Heart left ventricle (tissue), 16 donors: Measurements from ENCODE around the gene GRM7. TPM values are rescaled to one million over a fixed set of nuclear protein-coding genes. Genes with fewer than 3 reads are reported as not detected.

Experiments used
- ATAC-seq, 4 donors: fragments of 200-7000 bp; cut with Tn5 transposase; one replicate each; pipeline ENCODE4 v1.9.1; 2020 to 2022; ENCODE audit warnings: moderate library complexity in 4 of 4, mild to moderate bottlenecking in 3 of 4, moderate number of reproducible peaks in 1 of 4
- DNase-seq, 5 donors: peaks; one replicate each; pipeline ENCODE4 v3.0.0-alpha.2; 2020
- H3K27ac ChIP-seq, 12 donors: fragments of 200-600 bp; sonication (generic) in 4 of 12; one replicate each; pipeline versions ENCODE4 v1.5.0 to v1.8.0; 2016 to 2022; ENCODE audit warnings: mild to moderate bottlenecking in 2 of 12
- H3K27me3 ChIP-seq, 9 donors: fragments of 200-600 bp; sonication (generic) in 2 of 9; one replicate each; pipeline versions ENCODE4 v1.5.1 to v1.8.0; 2016 to 2022; ENCODE audit warnings: mild to moderate bottlenecking in 3 of 9
- H3K36me3 ChIP-seq, 9 donors: fragments of 200-600 bp; sonication (generic) in 2 of 9; one replicate each; pipeline versions ENCODE4 v1.5.0 to v1.8.0; 2018 to 2022; ENCODE audit warnings: mild to moderate bottlenecking in 2 of 9
- H3K4me1 ChIP-seq, 12 donors: fragments of 200-600 bp; sonication (generic) in 4 of 12; one replicate each; pipeline versions ENCODE4 v1.5.0 to v1.8.0; 2016 to 2022; ENCODE audit warnings: mild to moderate bottlenecking in 3 of 12
- H3K4me3 ChIP-seq, 12 donors: fragments of 200-600 bp; sonication (generic) in 4 of 12; one replicate each; pipeline versions ENCODE4 v1.5.0 to v1.8.0; 2017 to 2022; ENCODE audit warnings: mild to moderate bottlenecking in 9 of 12, moderate library complexity in 4 of 12
- H3K9me3 ChIP-seq, 12 donors: fragments of 200-600 bp; sonication (generic) in 4 of 12; one replicate each; pipeline versions ENCODE4 v1.5.0 to v1.8.0; 2016 to 2022; ENCODE audit warnings: mild to moderate bottlenecking in 1 of 12
- CTCF ChIP-seq, 12 donors: fragments of 200-600 bp; sonication (generic) in 4 of 12; IDR thresholded peaks; one replicate each; pipeline versions ENCODE4 v1.5.0 to v1.8.0; 2018 to 2022; ENCODE audit warnings: antibody characterized with exemption in 12 of 12, mild to moderate bottlenecking in 5 of 12
- POLR2A ChIP-seq, 2 donors: fragments of 450-650 bp; IDR thresholded peaks; one replicate each; pipeline ENCODE4 v1.6.1; 2017; ENCODE audit warnings: antibody characterized with exemption in 2 of 2, mild to moderate bottlenecking in 2 of 2, moderate library complexity in 2 of 2
- WGBS, 4 donors: extraction: QIAGEN DNeasy Blood & Tissue Kit in 2 of 4; methylation state at CpG; one replicate each; pipeline versions ENCODE4 v1.1.5 to v1.1.7; 2013 to 2018; 5-methylcytosine and 5-hydroxymethylcytosine counted together
- intact Hi-C, 10 donors: fragments of 100-400 bp; cut with DNase I; formaldehyde crosslinking; loops; one replicate each; pipeline versions ENCODE4 v1.11.1 to v1.14.2; 2022
- polyA plus RNA-seq, 2 donors: library from polyadenylated mRNA; stranded (reverse); fragments of 200-250 nt; gene quantifications; one replicate each; pipeline ENCODE4 v1.2.3, GENCODE V29; 2013
- total RNA-seq, 9 donors: library from RNA; depleted of rRNA in 2 of 9; stranded (reverse); fragments of >200 nt in 2 of 9; fragmentation: NEBNext Ultra II Directional in 3 of 9; extraction: Animal tissue kit (Norgen Biotek cat#: 25700) in 3 of 9; gene quantifications; one replicate each; pipeline versions ENCODE4 v1.1.0 to v1.2.4, GENCODE V29; 2016 to 2023
- donor health status: ischemic (EF 13 %, LVEDD 7.1; RV severe dilation, severe dysfunction).
- donor health status: healthy with polysubstance abuse.
- donor health status: DM: no; HTN: yes; CAD: no.
- donor health status: DM: no; HTN: no; CAD: no.
- donor health status: ischemic (EF 25% LVEDD 6.9; RV normal size, moderate dysfunction).
- donor health status: ischemic (EF 25% LVEDD 5.7; RV mildly dilated, moderate dysfunction).
- donor health status: healthy.
- donor health status: DM: yes; HTN: yes; CAD: no.
- donor health status: ischemic (EF 35%, LVEDD 5.7; RV mildly dilated, moderate dysfunction).
- donor health status: nonischemic (EF 11% LVEDD 7.7; RV severe dilation, severe dysfunction).
- donor health status: DM: yes; HTN: yes; CAD: no.
- donor health status: PGD.
- donor health status: ischemic (EF 29% LVEDD 5.4; RV normal size, mild dysfunction).
- donor health status: nonischemic (EF 23%, LVEDD 6.1; RV moderate dilation, normal function).

Gene GRM7
- total and polyA plus RNA-seq, 11 donors = not detected

GRCh38 chr3:7700539-7700938 lies 839.6 kb downstream of the GRM7 start:
- intact Hi-C loops = no loop called here
- Histone ChIP-seq H3K36me3 (no peaks in the 10 kb centered on the region), H3K27me3 (no peaks in the 10 kb centered on the region), H3K4me1 (no peaks in the 10 kb centered on the region), H3K9me3 (no peaks in the 10 kb centered on the region), H3K27ac (no peak overlapping the region), H3K4me3 (no peak overlapping the region)
- ATAC-seq (no peak), DNase-seq (no peak)
- TF ChIP-seq CTCF (IDR thresholded peaks at IDR 0.05) (no peak), POLR2A (IDR thresholded peaks at IDR 0.05) (no peak)
- WGBS, 4 donors = 79 to 87% (median 82%) methylated on average over 2 of the region's 2 CpGs

GRCh38 chr3:7700977-7701376 lies 840.1 kb downstream of the GRM7 start:
- no peak for TF ChIP-seq CTCF (IDR thresholded peaks at IDR 0.05)
- TF ChIP-seq POLR2A (IDR thresholded peaks at IDR 0.05) = no peak
- Histone ChIP-seq H3K27me3 (no peaks in the 10 kb centered on the region), H3K27ac (no peak overlapping the region), H3K9me3 (no peaks in the 10 kb centered on the region), H3K36me3 (no peaks in the 10 kb centered on the region), H3K4me1 (no peaks in the 10 kb centered on the region), H3K4me3 (no peak overlapping the region)
- ATAC-seq (no peak), DNase-seq (no peak)
- WGBS, 4 donors = 78 to 88% (median 82%) methylated on average over 6 of the region's 6 CpGs
- intact Hi-C loops = no loop called here

- ATAC-seq (no peak), DNase-seq (no peak)
- H3K4me1 ChIP-seq = no peaks in the 10 kb centered on the region
- WGBS, 4 donors = 49 to 62% (median 58%) methylated on average over 3 of the region's 3 CpGs
- no peaks in the 10 kb centered on the region for H3K27me3 ChIP-seq
- intact Hi-C loops = no loop called here
- no peak overlapping the region for H3K4me3 ChIP-seq
- TF ChIP-seq CTCF (IDR thresholded peaks at IDR 0.05) (no peak), POLR2A (IDR thresholded peaks at IDR 0.05) (no peak)
- no peaks in the 10 kb centered on the region for H3K36me3 ChIP-seq
- peak overlapping the region in 1 of 12 donors; percentile 58 for H3K27ac ChIP-seq
- H3K9me3 ChIP-seq = no peaks in the 10 kb centered on the region
Measured at GRCh38 chr3:7707187-7707586, 846.3 kb downstream of the GRM7 start.

- Histone ChIP-seq H3K4me1 (no peaks in the 10 kb centered on the region), H3K27ac (no peak overlapping the region), H3K36me3 (no peaks in the 10 kb centered on the region), H3K4me3 (no peak overlapping the region), H3K27me3 (no peaks in the 10 kb centered on the region), H3K9me3 (no peaks in the 10 kb centered on the region)
- DNase-seq (no peak), ATAC-seq (no peak)
- TF ChIP-seq POLR2A (IDR thresholded peaks at IDR 0.05) (no peak), CTCF (IDR thresholded peaks at IDR 0.05) (no peak)
- 49 to 69% (median 59%) methylated on average over 5 of the region's 5 CpGs for WGBS, 4 donors
- intact Hi-C loops = no loop called here
Measured at GRCh38 chr3:7709376-7710082, 848.6 kb downstream of the GRM7 start.
